Gastroesophageal sphincter (tissue), 4 donors: ENCODE measurements around the gene CTSV. TPM values are rescaled to one million over a fixed set of nuclear protein-coding genes. Genes with fewer than 3 reads are reported as not detected.
"Not testable (repeated sequence)": the region's sequence is repeated elsewhere in the genome, so short reads cannot be mapped to it uniquely, and the experiment has no call there.

Source experiments
- ATAC-seq: fragments of 150-250 bp; one replicate; pipeline ENCODE4 v1.9.1; 2016; ENCODE audit warnings: mild to moderate bottlenecking, moderate library complexity
- H3K27ac ChIP-seq, 4 donors: fragments of 200-600 bp; sonication (generic) in 3 of 4; 1 replicate in 3 of 4; 2 replicates in 1 of 4; pipeline ENCODE4 v1.5.1; 2016 to 2019
- H3K27me3 ChIP-seq: fragments of 200-600 bp; sonication (generic); one replicate; pipeline ENCODE4 v1.5.1; 2019
- H3K36me3 ChIP-seq, 2 donors: fragments of 200-600 bp; sonication (generic); one replicate each; pipeline ENCODE4 v1.5.1; 2019; ENCODE audit warnings: control low read depth in 1 of 2
- H3K4me1 ChIP-seq, 3 donors: fragments of 200-600 bp; sonication (generic); 1 replicate in 2 of 3; 2 replicates in 1 of 3; pipeline ENCODE4 v1.5.1; 2016 to 2019; ENCODE audit warnings: control low read depth in 2 of 3
- H3K4me3 ChIP-seq, 2 donors: fragments of 200-600 bp; sonication (generic); one replicate each; pipeline ENCODE4 v1.5.1; 2019; ENCODE audit warnings: mild to moderate bottlenecking in 1 of 2, moderate library complexity in 1 of 2
- H3K9me3 ChIP-seq, 3 donors: fragments of 200-600 bp; sonication (generic); one replicate each; pipeline ENCODE4 v1.5.1; 2017 to 2019; ENCODE audit warnings: control low read depth in 2 of 3
- CTCF ChIP-seq, 4 experiments: fragments of 200-600 bp in 2 of 4; fragments of 450-650 bp in 2 of 4; sonication (generic) in 1 of 4; IDR thresholded peaks; one replicate each; pipeline ENCODE4 v1.5.1; 2017 to 2019; ENCODE audit warnings: antibody characterized with exemption in 4 of 4, mild to moderate bottlenecking in 2 of 4, moderate library complexity in 2 of 4
- EP300 ChIP-seq: sonication (generic); formaldehyde crosslinking; IDR thresholded peaks from one replicate; pipeline ENCODE4 v1.6.1; 2017; ENCODE audit warnings: antibody characterized with exemption, mild to moderate bottlenecking
- POLR2A ChIP-seq, 2 donors: fragments of 450-650 bp; IDR thresholded peaks; one replicate each; pipeline ENCODE4 v1.6.1; 2017; ENCODE audit warnings: antibody characterized with exemption in 2 of 2, mild to moderate bottlenecking in 2 of 2, moderate library complexity in 1 of 2
- POLR2AphosphoS5 ChIP-seq: sonication (generic); formaldehyde crosslinking; IDR thresholded peaks from one replicate; pipeline ENCODE4 v1.6.1; 2017; ENCODE audit warnings: antibody characterized with exemption
- WGBS, 2 donors: methylation state at CpG; one replicate each; pipeline ENCODE4 v1.1.5; 2018; ENCODE audit warnings: low coverage in 1 of 2; 5-methylcytosine and 5-hydroxymethylcytosine counted together
- total RNA-seq, 4 donors: library from RNA; depleted of rRNA; stranded (reverse); fragments of >200 nt; gene quantifications; one replicate each; pipeline ENCODE4 v1.1.0, GENCODE V29; 2016

The CTSV gene
- total RNA-seq, 4 donors from 2014 or later, result 0.19 to 0.93 (median 0.57) TPM; not detected in 1

DNA sequence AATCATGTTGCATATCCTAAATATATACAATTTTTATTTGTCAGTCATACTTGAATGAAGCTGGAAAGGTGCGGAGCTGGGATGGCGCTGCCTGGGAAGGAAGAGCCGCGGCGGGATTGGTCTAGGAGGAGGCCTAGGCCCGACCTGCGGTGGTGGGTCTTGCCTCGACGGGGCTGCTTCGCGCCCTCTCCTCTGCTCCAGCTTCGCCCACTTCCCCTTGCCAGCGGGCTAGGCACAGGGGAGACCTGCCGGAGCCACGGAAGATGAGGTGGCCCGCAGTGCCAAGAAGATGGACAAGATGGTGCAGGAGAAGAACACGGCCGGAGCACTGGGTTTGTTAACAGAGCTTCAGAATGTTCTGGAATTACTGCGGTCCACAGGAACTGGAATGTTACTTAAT is 28.5 kb upstream of the CTSV start:
- TF ChIP-seq POLR2A (IDR thresholded peaks at IDR 0.05), result no peak
- no peak for TF ChIP-seq EP300
- no peak for TF ChIP-seq POLR2AphosphoS5
- TF ChIP-seq CTCF (IDR thresholded peaks at IDR 0.05), result no peak
- Histone ChIP-seq H3K4me1 (no peaks in the 10 kb centered on the region), H3K27me3 (peaks cover 34% of the 10 kb centered on the region), H3K9me3 (peaks cover 0 to 16% (median 0%) of the 10 kb centered on the region in 3 donors), H3K4me3 (no peak overlapping the region), H3K36me3 (no peaks in the 10 kb centered on the region), H3K27ac (no peak overlapping the region)
- WGBS, 2 donors, result 83 to 95% methylated on average over 1 to 15 of the region's 19 CpGs
- no peak for ATAC-seq

DNA sequence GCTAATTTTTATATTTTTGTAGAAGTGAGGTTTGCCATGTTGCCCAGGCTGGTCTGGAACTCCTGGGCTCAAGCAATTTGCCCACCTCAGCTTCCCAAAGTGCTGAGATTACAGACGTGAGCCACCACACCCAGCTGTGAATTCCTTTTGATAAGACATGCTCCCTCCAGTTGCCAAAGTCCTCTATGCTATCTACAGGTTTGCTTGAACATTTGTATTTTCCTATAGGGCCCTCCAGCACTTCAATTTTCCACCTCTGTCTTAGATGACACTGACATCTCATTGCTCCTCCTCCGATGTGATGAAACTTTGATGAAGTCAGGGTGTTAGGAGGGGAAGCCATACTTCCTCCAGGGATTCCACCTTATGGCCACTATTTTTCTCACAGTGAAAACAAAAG is 25.2 kb upstream of the CTSV start:
- Histone ChIP-seq H3K4me1 (no peaks in the 10 kb centered on the region), H3K27me3 (peaks cover 10% of the 10 kb centered on the region), H3K4me3 (no peak overlapping the region), H3K9me3 (peaks cover 0 to 16% (median 0%) of the 10 kb centered on the region in 3 donors), H3K27ac (no peak overlapping the region), H3K36me3 (no peaks in the 10 kb centered on the region)
- WGBS, 2 donors, result 61% methylated on average over 2 of the region's 2 CpGs; no CpG with 5 or more reads in 1 of the 2 donors
- TF ChIP-seq CTCF (IDR thresholded peaks at IDR 0.05), result no peak
- no peak for ATAC-seq

- 40 to 80% methylated on average over 1 to 2 of the region's 3 CpGs for WGBS, 2 donors
- Histone ChIP-seq H3K4me1 (no peaks in the 10 kb centered on the region), H3K27ac (no peak overlapping the region), H3K4me3 (no peak overlapping the region), H3K27me3 (peaks cover 23% of the 10 kb centered on the region), H3K36me3 (no peaks in the 10 kb centered on the region), H3K9me3 (peaks cover 0 to 6% (median 0%) of the 10 kb centered on the region in 3 donors)
- no peak for ATAC-seq
- TF ChIP-seq CTCF (IDR thresholded peaks at IDR 0.05) (no peak), EP300 (no peak), POLR2A (IDR thresholded peaks at IDR 0.05) (no peak), POLR2AphosphoS5 (no peak)
Observed at GRCh38 chr9:97060796-97061195, 21.9 kb upstream of the CTSV start.

DNA sequence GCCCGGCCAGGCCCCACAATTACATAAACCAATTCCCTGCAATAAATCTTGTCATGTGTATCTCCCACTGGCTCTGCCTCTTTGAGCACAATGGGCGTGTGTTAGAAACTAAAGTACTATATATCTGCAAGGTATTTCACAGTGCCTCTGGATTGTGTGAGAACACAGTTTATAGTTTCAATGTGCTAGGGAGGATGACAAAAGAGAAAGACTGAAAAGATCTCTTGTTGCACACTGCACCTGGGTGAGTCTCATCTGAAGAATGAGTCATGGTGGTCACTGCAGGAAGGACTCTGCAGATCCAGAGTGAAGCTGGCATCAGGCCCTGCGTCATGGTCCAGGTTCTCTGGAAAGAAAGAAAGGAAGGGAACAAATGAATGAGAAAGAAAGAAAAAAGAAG is 20.7 kb upstream of the CTSV start:
- H3K36me3 ChIP-seq, result no peaks in the 10 kb centered on the region
- H3K4me3 ChIP-seq, result no peak overlapping the region
- peaks cover 29% of the 10 kb centered on the region for H3K27me3 ChIP-seq
- no peaks in the 10 kb centered on the region for H3K4me1 ChIP-seq
- TF ChIP-seq POLR2A (IDR thresholded peaks at IDR 0.05) (no peak), POLR2AphosphoS5 (no peak), CTCF (IDR thresholded peaks at IDR 0.05) (no peak), EP300 (no peak)
- no peak overlapping the region for H3K27ac ChIP-seq
- WGBS, 2 donors, result 47 to 68% methylated on average over 3 of the region's 3 CpGs
- ATAC-seq, result no peak
- H3K9me3 ChIP-seq, result no peaks in the 10 kb centered on the region

DNA sequence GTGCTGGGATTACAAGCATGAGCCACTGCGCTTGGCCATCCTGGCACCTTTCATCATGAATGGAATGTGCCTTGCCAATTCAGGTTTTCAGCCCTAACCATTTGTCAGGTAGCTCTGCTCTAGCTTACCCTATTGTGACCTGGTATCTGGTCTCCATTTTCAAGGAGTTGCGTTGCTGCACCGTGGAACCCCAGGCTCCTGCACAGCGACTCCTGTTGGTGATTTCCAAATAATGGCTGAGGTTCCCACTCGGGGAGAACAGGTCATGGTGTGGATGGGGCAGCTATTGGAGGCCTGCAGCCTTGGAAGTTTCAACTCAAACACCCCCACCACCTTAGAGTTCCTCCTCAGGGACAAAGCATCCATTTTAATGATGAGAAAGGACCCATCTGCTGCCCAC is 18.7 kb upstream of the CTSV start:
- TF ChIP-seq CTCF (IDR thresholded peaks at IDR 0.05), result no peak
- no peak for TF ChIP-seq POLR2A (IDR thresholded peaks at IDR 0.05)
- no peak for TF ChIP-seq EP300
- TF ChIP-seq POLR2AphosphoS5, result no peak
- Histone ChIP-seq H3K27me3 (peaks cover 41% of the 10 kb centered on the region), H3K9me3 (no peaks in the 10 kb centered on the region), H3K27ac (no peak overlapping the region), H3K4me1 (no peaks in the 10 kb centered on the region), H3K36me3 (no peaks in the 10 kb centered on the region), H3K4me3 (no peak overlapping the region)
- no peak for ATAC-seq
- 70 to 87% methylated on average over 2 to 5 of the region's 5 CpGs for WGBS, 2 donors

GRCh38 chr9:97055891-97056290 is 16.9 kb upstream of the CTSV start:
- not testable (repeated sequence) for H3K4me3 ChIP-seq, ATAC-seq, H3K4me1 ChIP-seq, H3K27ac ChIP-seq, H3K9me3 ChIP-seq, H3K36me3 ChIP-seq
- peaks cover 52% of the 10 kb centered on the region for H3K27me3 ChIP-seq
- 75 to 92% methylated on average over 2 to 6 of the region's 13 CpGs for WGBS, 2 donors
